Neural progenitor cell (in vitro differentiated cells): ENCODE data around the gene SMIM15.

ENCODE experiments used
- CTCF ChIP-seq: fragments of 200-600 bp; sonication (generic); IDR thresholded peaks from 2 replicates; pipeline ENCODE4 v1.5.1; 2017; ENCODE audit warnings: antibody characterized with exemption, mild to moderate bottlenecking
- EZH2 ChIP-seq: fragments of 200-600 bp; sonication (generic); IDR thresholded peaks from 2 replicates; pipeline ENCODE4 v1.6.1; 2017; ENCODE audit warnings: antibody characterized with exemption, mild to moderate bottlenecking, moderate library complexity

GRCh38 chr5:61123145-61123544, 39.1 kb downstream of the SMIM15 start:
- no peak for TF ChIP-seq EZH2
- TF ChIP-seq CTCF = no peak
